PC-3 (cell line): Measurements from ENCODE around the gene CKS2. TPM values are rescaled to one million over a fixed set of nuclear protein-coding genes. Genes with fewer than 3 reads are reported as not detected.

Source experiments
- ATAC-seq: fragments of 200-7000 bp; cut with Tn5 transposase; 2 replicates; pipeline ENCODE4 v1.9.1; 2020; ENCODE audit warnings: mild to moderate bottlenecking, moderate library complexity
- Bru-seq: library from RNA; stranded (reverse); fragments of 400-500 nt; gene quantifications from one replicate; lab custom pipeline; 2021; lab: Mats Ljungman, UMichigan
- BruChase-seq, 2 experiments: library from RNA; stranded (reverse); fragments of 400-500 nt; gene quantifications; one replicate each; lab custom pipeline; 2021; lab: Mats Ljungman, UMichigan
- BruUV-seq: library from RNA; stranded (reverse); fragments of 400-500 nt; replicated peaks from 2 replicates; lab custom pipeline; 2021; lab: Mats Ljungman, UMichigan
- CTCF ChIA-PET: fragments of 300-600 bp; sonication (Branson Sonifier 250); formaldehyde crosslinking; loops from one replicate; lab custom pipeline; 2022; ENCODE audit warnings: antibody characterized with exemption; lab: Charles Lee
- POLR2A ChIA-PET: fragments of 300-600 bp; sonication (Branson Sonifier 250); formaldehyde crosslinking; loops from one replicate; lab custom pipeline; 2022; ENCODE audit warnings: antibody characterized with exemption; ENCODE audit not compliant: unreplicated experiment; lab: Charles Lee
- DNase-seq: peaks from one replicate; pipeline ENCODE4 v3.0.0-alpha.2; 2015
- H2AFZ ChIP-seq: fragments of 300-600 bp; sonication (generic); 2 replicates; pipeline ENCODE4 v1.6.0; 2016; ENCODE audit warnings: antibody characterized with exemption, low read length
- H3F3A ChIP-seq: fragments of 300-600 bp; sonication (generic); one replicate; pipeline ENCODE4 v1.6.0; 2017; ENCODE audit warnings: antibody characterized with exemption, low read length, control low read depth, mild to moderate bottlenecking; ENCODE audit not compliant: unreplicated experiment
- H3K27ac ChIP-seq: fragments of 300-600 bp; sonication (generic); 2 replicates; pipeline ENCODE4 v1.5.1; 2016; ENCODE audit warnings: mild to moderate bottlenecking, low read length
- H3K27me3 ChIP-seq: fragments of 300-600 bp; sonication (generic); 2 replicates; pipeline ENCODE4 v1.6.1; 2016; ENCODE audit warnings: low read length, mixed read lengths
- H3K36me3 ChIP-seq: fragments of 300-600 bp; sonication (generic); 2 replicates; pipeline ENCODE4 v1.6.1; 2016; ENCODE audit warnings: low read depth, mixed run types, low read length, mixed read lengths
- H3K4me1 ChIP-seq: fragments of 300-600 bp; sonication (generic); 2 replicates; pipeline ENCODE4 v1.5.1; 2016; ENCODE audit warnings: low read length; ENCODE audit not compliant: insufficient read depth
- H3K4me2 ChIP-seq: fragments of 300-600 bp; sonication (generic); 2 replicates; pipeline ENCODE4 v1.6.0; 2016; ENCODE audit warnings: low read length
- H3K4me3 ChIP-seq: fragments of 300-600 bp; sonication (generic); 2 replicates; pipeline ENCODE4 v1.5.1; 2016; ENCODE audit warnings: mild to moderate bottlenecking, low read length, mixed read lengths
- H3K79me2 ChIP-seq: fragments of 300-600 bp; sonication (generic); 2 replicates; pipeline ENCODE4 v1.6.1; 2017; ENCODE audit warnings: low read length, mixed read lengths
- H3K9ac ChIP-seq: fragments of 300-600 bp; sonication (generic); 2 replicates; pipeline ENCODE4 v1.6.0; 2016; ENCODE audit warnings: mild to moderate bottlenecking, low read length
- H3K9me2 ChIP-seq: fragments of 300-600 bp; sonication (generic); replicated peaks from 2 replicates; pipeline ENCODE4 v1.6.1; 2016; ENCODE audit warnings: mixed run types, low read length, mixed read lengths
- H3K9me3 ChIP-seq: fragments of 300-600 bp; sonication (generic); 2 replicates; pipeline ENCODE4 v1.6.1; 2016; ENCODE audit warnings: low read length, mixed read lengths
- H4K20me1 ChIP-seq: fragments of 300-600 bp; sonication (generic); 2 replicates; pipeline ENCODE4 v1.6.1; 2016; ENCODE audit warnings: low read length, mixed read lengths
- EZH2 ChIP-seq: fragments of 300-600 bp; sonication (generic); IDR thresholded peaks from one replicate; pipeline ENCODE4 v1.6.1; 2017; ENCODE audit warnings: antibody characterized with exemption, mild to moderate bottlenecking, low read length; ENCODE audit not compliant: unreplicated experiment
- EZH2phosphoT487 ChIP-seq: fragments of 300-600 bp; sonication (generic); IDR thresholded peaks from 2 replicates; pipeline ENCODE4 v1.6.1; 2018; ENCODE audit warnings: mild to moderate bottlenecking, antibody characterized with exemption, low read length, borderline replicate concordance
- intact Hi-C: fragments of 100-400 bp; cut with micrococcal nuclease; formaldehyde crosslinking; loops from 2 replicates; pipeline ENCODE4 v1.9.0; 2023
- long read RNA-seq: library from polyadenylated mRNA; unstranded; transcript quantifications from one replicate; pipeline ENCODE4 v2.0.0, GENCODE V29; 2021; ENCODE audit not compliant: unreplicated experiment
- total RNA-seq: library from RNA; depleted of rRNA; stranded (reverse); fragments of >200 nt; gene quantifications from 2 replicates; pipeline ENCODE4 v1.2.3, GENCODE V29; 2014; rRNA removed
- TF ChIP-seq, protein P1 (sequence below): fragments of 300-600 bp; sonication (generic); conservative IDR thresholded peaks from 2 replicates; pipeline ENCODE4 v1.5.1; 2017; ENCODE audit warnings: antibody characterized with exemption, low read depth, mild to moderate bottlenecking, low read length

Gene CKS2
- total RNA-seq (146 and 147 TPM in 2 replicates), Bru-seq, nascent RNA (percentile 95 among the genes with signal in this experiment), BruChase-seq, experiment 1, labeled RNA remaining after a 6-hour chase (percentile 97 among the genes with signal in this experiment), BruChase-seq, experiment 2, labeled RNA remaining after a 2-hour chase (percentile 87 among the genes with signal in this experiment)
- long read RNA-seq, transcript CKS2-201 (3 exons, 613 nt) = major isoform, 18 of 40 reads
- long read RNA-seq, partial matches to known transcripts = 21 of 40 reads
- long read RNA-seq, other reads (novel, unspliced or antisense) = 1 of 40 reads

GRCh38 chr9:89310475-89311345 is at the start of gene CKS2:
Gene CKS2, plus strand, starts transcription at chr9:89311195. Its CDS starts 98 bp downstream, at chr9:89311293.
- Histone ChIP-seq H3K4me3 (peak within 1 kb of the TSS; percentile 85), H3K9me3 (no peaks in the 10 kb centered on the region), H3K4me2 (peak within 1 kb of the TSS; percentile 93), H3K27me3 (no peaks in the 10 kb centered on the region), H2AFZ (peak within 1 kb of the TSS; percentile 65), H3K27ac (peak within 1 kb of the TSS; percentile 87), H3K4me1 (peaks cover 27% of the 10 kb centered on the region), H3K9ac (peak within 1 kb of the TSS; percentile 99), H4K20me1 (peaks cover 36% of the 10 kb centered on the region), H3F3A (no peaks in the 10 kb centered on the region), H3K9me2 (no peaks in the 10 kb centered on the region), H3K36me3 (peaks cover 22% of the 10 kb centered on the region; the same call in 1 of the 2 replicates), H3K79me2 (peaks cover 58% of the 10 kb centered on the region)
- no peak for TF ChIP-seq EZH2
- TF ChIP-seq EZH2phosphoT487 = no peak
- TF ChIP-seq, protein P1, sequence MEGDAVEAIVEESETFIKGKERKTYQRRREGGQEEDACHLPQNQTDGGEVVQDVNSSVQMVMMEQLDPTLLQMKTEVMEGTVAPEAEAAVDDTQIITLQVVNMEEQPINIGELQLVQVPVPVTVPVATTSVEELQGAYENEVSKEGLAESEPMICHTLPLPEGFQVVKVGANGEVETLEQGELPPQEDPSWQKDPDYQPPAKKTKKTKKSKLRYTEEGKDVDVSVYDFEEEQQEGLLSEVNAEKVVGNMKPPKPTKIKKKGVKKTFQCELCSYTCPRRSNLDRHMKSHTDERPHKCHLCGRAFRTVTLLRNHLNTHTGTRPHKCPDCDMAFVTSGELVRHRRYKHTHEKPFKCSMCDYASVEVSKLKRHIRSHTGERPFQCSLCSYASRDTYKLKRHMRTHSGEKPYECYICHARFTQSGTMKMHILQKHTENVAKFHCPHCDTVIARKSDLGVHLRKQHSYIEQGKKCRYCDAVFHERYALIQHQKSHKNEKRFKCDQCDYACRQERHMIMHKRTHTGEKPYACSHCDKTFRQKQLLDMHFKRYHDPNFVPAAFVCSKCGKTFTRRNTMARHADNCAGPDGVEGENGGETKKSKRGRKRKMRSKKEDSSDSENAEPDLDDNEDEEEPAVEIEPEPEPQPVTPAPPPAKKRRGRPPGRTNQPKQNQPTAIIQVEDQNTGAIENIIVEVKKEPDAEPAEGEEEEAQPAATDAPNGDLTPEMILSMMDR = no peak
- intact Hi-C loops = loop anchor here (10.0 kb wide), 1 partner anchor 776 kb away; the partner anchor contains the start of gene NXNL2
- no TSS peak for BruUV-seq
- DNase-seq (peak; percentile 99), ATAC-seq (peak; percentile 89)
- ChIA-PET CTCF (no interaction called here), POLR2A (no interaction called here)

- Histone ChIP-seq H3K36me3 (no peaks in the 10 kb centered on the region), H3K9me2 (no peaks in the 10 kb centered on the region), H3K4me2 (no peak overlapping the region), H4K20me1 (no peaks in the 10 kb centered on the region), H3K79me2 (no peaks in the 10 kb centered on the region), H3K9ac (no peak overlapping the region), H3F3A (no peaks in the 10 kb centered on the region), H3K4me3 (no peak overlapping the region), H3K27me3 (no peaks in the 10 kb centered on the region), H2AFZ (no peak overlapping the region), H3K4me1 (no peaks in the 10 kb centered on the region), H3K27ac (no peak overlapping the region), H3K9me3 (peaks cover 8% of the 10 kb centered on the region)
- TF ChIP-seq EZH2phosphoT487 (no peak), EZH2 (no peak)
- TF ChIP-seq, protein P1 = no peak
- ChIA-PET POLR2A (no interaction called here), CTCF (interaction anchor here (0.6 kb wide), 1 partner anchor 1919 kb away, joined by 4 read pairs; no protein-coding TSS in a partner anchor)
- no peak for DNase-seq
- intact Hi-C loops = loop anchor here (10.0 kb wide), 1 partner anchor 249 kb away; no protein-coding TSS in a partner anchor
- no peak for ATAC-seq
- BruUV-seq = no TSS peak
These were observed 37.3 kb upstream of the CKS2 start for GRCh38 chr9:89273528-89274279.
